Testis (tissue), 3 donors: ENCODE results near the gene BSN. TPM values are rescaled to one million over a fixed set of nuclear protein-coding genes. Genes with fewer than 3 reads are reported as not detected.

Experiments used
- DNase-seq: peaks from one replicate; pipeline ENCODE4 v3.0.0-alpha.2; 2019
- H3K27ac ChIP-seq, 2 donors: fragments of 200-600 bp; sonication (generic); one replicate each; pipeline ENCODE4 v1.5.1; 2019
- H3K27me3 ChIP-seq: fragments of 200-600 bp; sonication (generic); one replicate; pipeline ENCODE4 v1.5.1; 2019
- H3K36me3 ChIP-seq: fragments of 200-600 bp; sonication (generic); one replicate; pipeline ENCODE4 v1.5.1; 2017; ENCODE audit warnings: low read depth; ENCODE audit errors: missing control alignments
- H3K4me1 ChIP-seq: fragments of 200-600 bp; sonication (generic); one replicate; pipeline ENCODE4 v1.5.1; 2019
- H3K4me3 ChIP-seq, 2 donors: fragments of 200-600 bp; sonication (generic); one replicate each; pipeline ENCODE4 v1.5.1; 2017 to 2019
- H3K9me3 ChIP-seq: fragments of 200-600 bp; sonication (generic); one replicate; pipeline ENCODE4 v1.5.1; 2017
- CTCF ChIP-seq, 3 experiments: fragments of 450-650 bp in 2 of 3; fragments of 200-600 bp in 1 of 3; sonication (generic) in 1 of 3; IDR thresholded peaks; one replicate each; pipeline ENCODE4 v1.5.1; 2016 to 2019; ENCODE audit warnings: antibody characterized with exemption in 3 of 3, mild to moderate bottlenecking in 2 of 3, moderate library complexity in 1 of 3
- POLR2A ChIP-seq: fragments of 450-650 bp; IDR thresholded peaks from one replicate; pipeline ENCODE4 v1.6.1; 2017; ENCODE audit warnings: antibody characterized with exemption, mild to moderate bottlenecking, moderate library complexity
- WGBS, 2 donors: methylation state at CpG; one replicate each; pipeline ENCODE4 v1.1.5; 2018; 5-methylcytosine and 5-hydroxymethylcytosine counted together
- intact Hi-C: fragments of 100-400 bp; cut with DNase I; formaldehyde crosslinking; loops from one replicate; pipeline ENCODE4 v1.15.1; 2023; ENCODE audit warnings: low total_unique reads
- polyA plus RNA-seq: library from polyadenylated mRNA; stranded (reverse); fragments of 350-450 nt; fragmentation: Illumina TruSeq; extraction: RNeasy Lipid Tissue Mini Kit (QIAGEN cat#74804); gene quantifications from one replicate; pipeline ENCODE4 v1.2.3, GENCODE V29; 2014; ENCODE audit warnings: low read depth, low replicate concordance; ENCODE audit not compliant: insufficient read depth
- small RNA-seq, 2 donors: library from RNA; depleted of rRNA; stranded (forward); fragments of <200 nt; gene quantifications; one replicate each; pipeline ENCODE3, GENCODE V24; 2016
- total RNA-seq, 2 donors: library from RNA; depleted of rRNA; stranded (reverse); fragments of >200 nt; gene quantifications; one replicate each; pipeline ENCODE4 v1.2.3, GENCODE V29; 2016

BSN gene
- total and polyA plus RNA-seq, 3 donors from 2014 or later: 9.9 to 25.3 (median 18.9) TPM

- peak within 1 kb of the TSS; percentile 33 to 58 for H3K4me3 ChIP-seq
- H3K36me3 ChIP-seq: no peaks in the 10 kb centered on the region
- 1 to 2% methylated on average over 9 to 47 of the region's 50 CpGs for WGBS, 2 donors
- intact Hi-C loops: no loop called here
- peak within 1 kb of the TSS in 1 of 2 donors; percentile 62 for H3K27ac ChIP-seq
- peaks cover 19% of the 10 kb centered on the region for H3K4me1 ChIP-seq
- no peaks in the 10 kb centered on the region for H3K27me3 ChIP-seq
- TF ChIP-seq POLR2A (peak; percentile 69), CTCF (IDR thresholded peaks at IDR 0.05) (peak; percentile 61 to 65 (median 62))
- DNase-seq: peak; percentile 99
- no peaks in the 10 kb centered on the region for H3K9me3 ChIP-seq
Observed at GRCh38 chr3:49719214-49719884, 165.1 kb downstream of the BSN start, which contains the start of gene AMIGO3. AMIGO3 (minus strand) TSS chr3:49719684; CDS start chr3:49719465, 219 bp downstream.

Small RNA genes within 50 kb of the gene (small RNA-seq; reads per million reads assigned to genes)
- 0 reads per million in 2 donors for gene AMIGO3

Other genes starting within 250 kb of the BSN start
- gene USP4, start 214.4 kb upstream of the BSN start, total RNA-seq: 10 to 100 TPM; 48.0 to 72.0 TPM
- gene USP4, start 214.4 kb upstream of the BSN start, polyA plus RNA-seq: 95.1 TPM
- 100 to 1,000 TPM; 123 to 207 TPM for gene GPX1, start 196.1 kb upstream of the BSN start, total RNA-seq
- 129 TPM for gene GPX1, start 196.1 kb upstream of the BSN start, polyA plus RNA-seq
- gene RHOA, start 142.5 kb upstream of the BSN start, total RNA-seq: 100 to 1,000 TPM; 207 to 252 TPM
- 331 TPM for gene RHOA, start 142.5 kb upstream of the BSN start, polyA plus RNA-seq
- 10 to 100 TPM; 31.6 to 36.1 TPM for gene TCTA, start 142.1 kb upstream of the BSN start, total RNA-seq
- gene TCTA, start 142.1 kb upstream of the BSN start, polyA plus RNA-seq: 33.6 TPM
- gene AMT, start 132.0 kb upstream of the BSN start, total RNA-seq: 10 to 100 TPM in 1 of 2 donors, 1 to 10 TPM in 1; 3.8 to 10.4 TPM
- gene AMT, start 132.0 kb upstream of the BSN start, polyA plus RNA-seq: 9.1 TPM
- 10 to 100 TPM; 15.1 to 19.4 TPM for gene NICN1, start 125.2 kb upstream of the BSN start, total RNA-seq
- gene NICN1, start 125.2 kb upstream of the BSN start, polyA plus RNA-seq: 40.9 TPM
- gene DAG1, start 84.2 kb upstream of the BSN start, total RNA-seq: 100 to 1,000 TPM; 169 to 216 TPM
- gene DAG1, start 84.2 kb upstream of the BSN start, polyA plus RNA-seq: 85.8 TPM
- 10 to 100 TPM; 76.7 to 94.5 TPM for gene APEH, start 119.9 kb downstream of the BSN start, total RNA-seq
- 72.3 TPM for gene APEH, start 119.9 kb downstream of the BSN start, polyA plus RNA-seq
- 10 to 100 TPM; 60.3 to 67.1 TPM for gene MST1, start 135.0 kb downstream of the BSN start, total RNA-seq
- 73.4 TPM for gene MST1, start 135.0 kb downstream of the BSN start, polyA plus RNA-seq
- 10 to 100 TPM; 72.4 to 79.7 TPM for gene RNF123, start 135.1 kb downstream of the BSN start, total RNA-seq
- gene RNF123, start 135.1 kb downstream of the BSN start, polyA plus RNA-seq: 54.7 TPM
- 10 to 100 TPM in 1 of 2 donors, 1 to 10 TPM in 1; 8.8 to 14.8 TPM for gene AMIGO3, start 165.2 kb downstream of the BSN start, total RNA-seq
- gene AMIGO3, start 165.2 kb downstream of the BSN start, polyA plus RNA-seq: 3.0 TPM
- 10 to 100 TPM; 15.7 to 23.4 TPM for gene GMPPB, start 169.5 kb downstream of the BSN start, total RNA-seq
- gene GMPPB, start 169.5 kb downstream of the BSN start, polyA plus RNA-seq: 16.8 TPM
- 100 to 1,000 TPM in 1 of 2 donors, 10 to 100 TPM in 1; 97.4 to 134 TPM for gene IP6K1, start 232.1 kb downstream of the BSN start, total RNA-seq
- 96.0 TPM for gene IP6K1, start 232.1 kb downstream of the BSN start, polyA plus RNA-seq
- gene CDHR4, start 245.4 kb downstream of the BSN start, total RNA-seq: 1 to 10 TPM; 5.5 to 5.9 TPM
- gene CDHR4, start 245.4 kb downstream of the BSN start, polyA plus RNA-seq: 11.7 TPM
- gene INKA1, start 248.8 kb downstream of the BSN start, total RNA-seq: 1 to 10 TPM; 5.1 to 6.3 TPM
- gene INKA1, start 248.8 kb downstream of the BSN start, polyA plus RNA-seq: 4.0 TPM